NCI-H2171 treated with DMSO at 0.1 percent for 48 hours (cell line): ENCODE results near the gene FGF22.
A peak's percentile ranks its signal among the peaks of the same experiment; 100 is the strongest.
"Not testable (repeated sequence)": the region's sequence is repeated elsewhere in the genome, so short reads cannot be mapped to it uniquely, and the experiment has no call there.

Experiments used
- DNase-seq: peaks from one replicate; lab custom pipeline; 2025; lab: John Stamatoyannopoulos, UW

FGF22 gene

DNA sequence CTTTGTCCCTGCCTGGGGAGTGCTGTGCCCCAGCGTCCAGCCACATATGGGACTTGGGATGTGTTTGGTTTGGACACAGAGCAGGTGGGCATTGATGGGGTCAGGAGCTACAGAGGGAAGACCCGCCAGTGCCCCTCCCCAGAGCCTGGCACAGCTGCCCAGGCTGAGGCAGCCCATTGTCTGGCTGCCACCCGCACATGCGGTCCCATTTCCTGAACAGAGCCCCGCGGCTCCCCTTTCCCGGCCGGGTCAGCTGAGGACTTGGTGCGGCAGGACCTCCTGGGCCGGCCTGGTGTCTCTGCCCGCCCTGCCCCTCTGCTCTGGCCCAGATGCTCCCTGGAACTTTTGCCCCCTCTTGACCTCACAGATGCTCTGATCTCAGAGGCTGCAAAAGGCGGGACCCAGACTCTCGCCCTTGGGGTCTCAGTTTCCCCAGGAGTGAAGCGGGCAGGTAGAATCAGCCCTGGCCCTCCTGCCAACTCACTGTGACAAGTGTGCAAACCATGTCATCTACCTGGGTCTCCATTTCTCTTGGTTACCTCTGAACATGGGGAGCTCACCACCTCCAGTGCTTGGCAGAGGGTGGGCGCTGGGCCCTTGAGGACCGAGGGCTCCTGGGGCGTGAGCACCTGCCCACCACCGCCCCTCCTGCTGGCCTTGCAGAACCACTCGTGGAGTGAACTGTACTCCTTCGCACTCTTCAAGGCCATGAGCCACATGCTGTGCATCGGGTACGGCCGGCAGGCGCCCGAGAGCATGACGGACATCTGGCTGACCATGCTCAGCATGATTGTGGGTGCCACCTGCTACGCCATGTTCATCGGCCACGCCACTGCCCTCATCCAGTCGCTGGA lies 32.2 kb upstream of the FGF22 start:
- DNase-seq = no peak

DNA sequence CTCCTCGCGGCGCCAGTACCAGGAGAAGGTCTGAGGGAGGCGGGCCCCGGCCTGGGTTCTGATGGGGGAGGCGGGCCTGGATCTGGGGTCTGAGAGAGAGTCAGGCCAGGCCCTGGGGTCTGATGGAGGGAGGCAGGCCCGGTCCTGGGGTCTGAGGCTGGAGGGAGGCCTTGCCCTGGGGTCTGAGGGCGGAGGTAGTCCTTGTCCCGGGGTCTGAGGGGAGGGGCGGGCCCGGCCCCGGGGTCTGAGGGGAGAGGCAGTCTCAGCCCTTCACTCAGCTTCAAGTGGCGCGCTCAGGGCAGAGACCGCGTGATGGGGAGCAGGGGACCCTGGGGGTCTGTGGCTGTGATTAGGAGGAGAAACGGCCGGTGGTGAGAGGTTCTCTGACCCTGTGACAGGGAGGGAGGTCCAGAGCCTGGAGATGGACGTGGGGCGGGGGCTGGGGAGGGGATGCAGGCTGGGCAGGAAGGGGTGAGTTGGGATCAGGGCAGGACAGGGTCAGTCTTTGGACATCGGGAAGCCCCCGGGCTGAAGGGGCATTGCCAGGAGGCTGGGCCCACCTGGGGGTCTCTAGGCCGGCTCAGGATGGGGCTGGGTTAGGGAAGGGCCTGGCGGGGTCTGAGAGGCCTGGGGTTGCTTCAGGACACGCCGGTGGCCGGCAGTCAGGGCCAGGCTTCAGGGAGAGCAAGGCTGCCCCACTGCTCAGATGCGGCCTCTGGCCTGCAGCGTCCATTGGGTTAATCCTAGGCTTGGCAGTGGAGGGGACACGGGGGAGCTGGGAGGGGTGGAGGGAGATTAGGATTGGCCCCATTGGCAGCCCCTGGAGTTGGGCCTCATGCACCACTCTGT lies 31.3 kb upstream of the FGF22 start:
- no peak for DNase-seq

DNA sequence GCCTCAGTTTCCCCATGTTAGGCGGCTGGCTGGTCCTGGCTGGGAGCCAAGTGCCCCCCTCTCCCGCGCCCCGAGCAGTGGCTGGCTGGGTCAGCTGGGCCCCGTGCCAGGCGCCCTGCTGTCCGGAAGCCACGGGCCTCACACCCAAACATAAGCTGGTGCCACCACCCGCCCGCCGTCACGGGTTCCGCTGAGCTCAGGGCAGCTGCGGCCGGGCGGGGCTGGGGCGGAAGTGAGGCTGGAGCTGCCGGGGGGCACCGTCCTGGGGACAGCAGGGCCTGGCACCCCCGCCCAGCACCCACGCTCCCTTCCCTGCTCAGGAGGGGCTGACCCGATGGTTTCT lies 30.7 kb upstream of the FGF22 start:
- DNase-seq = no peak

DNA sequence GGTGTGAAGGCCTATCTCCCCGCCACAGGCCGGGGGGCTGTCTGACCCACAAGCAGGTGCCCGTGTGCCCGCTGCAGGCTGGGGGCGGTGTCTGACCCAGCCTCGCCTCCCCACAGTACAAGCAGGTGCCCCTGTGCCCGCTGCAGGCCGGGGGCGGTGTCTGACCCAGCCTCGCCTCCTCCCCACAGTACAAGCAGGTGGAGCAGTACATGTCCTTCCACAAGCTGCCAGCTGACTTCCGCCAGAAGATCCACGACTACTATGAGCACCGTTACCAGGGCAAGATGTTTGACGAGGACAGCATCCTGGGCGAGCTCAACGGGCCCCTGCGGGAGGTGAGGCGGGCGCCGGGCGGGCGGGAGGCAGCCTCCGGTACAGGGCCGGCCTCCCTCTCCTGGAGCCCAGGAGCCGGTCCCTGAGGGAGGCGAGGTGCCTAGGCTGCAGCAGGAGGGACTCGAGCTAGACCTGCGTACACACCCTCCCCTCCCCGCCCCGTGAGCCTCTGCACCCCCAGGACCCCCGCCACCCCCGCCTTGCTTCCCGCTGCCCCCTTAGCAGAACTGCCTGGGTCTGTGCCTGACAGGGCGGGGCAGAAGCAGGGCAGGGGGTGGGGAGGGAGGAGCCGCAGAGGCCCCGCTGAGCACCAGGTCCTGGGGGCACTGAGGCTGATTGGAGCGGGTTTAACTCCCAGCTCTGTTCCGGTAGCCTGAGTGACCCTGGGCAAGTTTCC lies 29.4 kb upstream of the FGF22 start:
- DNase-seq = no peak

DNA sequence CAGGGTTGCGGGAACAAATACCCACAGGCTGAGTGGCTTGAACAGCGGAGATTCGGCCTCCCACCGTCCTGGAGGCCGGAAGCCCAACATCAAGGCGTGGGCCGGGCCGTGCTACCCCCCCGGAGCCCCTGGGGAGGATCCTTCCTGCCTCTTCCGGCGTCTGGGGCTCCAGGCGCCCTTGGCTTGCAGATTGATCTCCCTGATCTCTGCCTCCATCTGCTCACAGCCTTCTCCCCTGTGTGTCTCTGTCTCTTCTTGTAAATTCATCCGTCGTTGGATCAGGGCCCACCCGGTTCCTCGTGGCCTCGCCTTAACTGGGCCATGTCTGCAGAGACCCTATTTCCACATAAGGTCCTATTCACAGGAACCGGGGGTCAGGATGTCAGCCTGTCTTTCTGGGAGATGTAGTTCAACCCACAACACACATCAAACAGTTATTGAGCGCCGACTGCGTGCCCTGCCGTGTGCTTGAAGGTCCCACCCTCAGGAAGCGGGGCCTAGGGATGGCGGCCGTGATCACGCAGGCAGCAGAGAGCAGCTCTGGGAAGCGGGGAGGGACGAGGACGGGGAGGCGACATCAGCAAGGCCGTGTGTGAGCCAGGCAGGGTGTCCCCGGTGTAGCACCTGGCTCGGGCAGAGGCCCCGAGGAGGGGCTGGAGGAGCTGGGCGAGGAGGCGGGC lies 28.7 kb upstream of the FGF22 start:
- DNase-seq = peak; percentile 81

DNA sequence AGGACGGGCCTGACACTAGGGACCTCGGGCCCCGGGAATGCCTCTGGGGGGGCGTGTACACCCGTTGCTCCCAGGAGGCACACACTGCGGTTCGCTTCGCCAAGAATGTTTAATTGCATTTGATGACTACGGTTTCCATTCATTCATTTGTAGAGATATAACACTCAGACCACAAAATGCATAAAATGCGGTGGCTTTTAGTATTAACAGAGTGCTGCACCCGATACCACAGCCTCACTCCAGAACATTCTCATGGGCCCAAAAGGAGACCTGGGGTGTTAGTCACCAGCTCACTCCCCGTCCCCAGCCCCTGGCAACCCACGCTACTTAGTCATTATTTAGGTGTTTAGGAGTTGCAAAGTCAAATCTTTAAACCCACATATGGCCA lies 28.2 kb upstream of the FGF22 start:
- DNase-seq = no peak

DNA sequence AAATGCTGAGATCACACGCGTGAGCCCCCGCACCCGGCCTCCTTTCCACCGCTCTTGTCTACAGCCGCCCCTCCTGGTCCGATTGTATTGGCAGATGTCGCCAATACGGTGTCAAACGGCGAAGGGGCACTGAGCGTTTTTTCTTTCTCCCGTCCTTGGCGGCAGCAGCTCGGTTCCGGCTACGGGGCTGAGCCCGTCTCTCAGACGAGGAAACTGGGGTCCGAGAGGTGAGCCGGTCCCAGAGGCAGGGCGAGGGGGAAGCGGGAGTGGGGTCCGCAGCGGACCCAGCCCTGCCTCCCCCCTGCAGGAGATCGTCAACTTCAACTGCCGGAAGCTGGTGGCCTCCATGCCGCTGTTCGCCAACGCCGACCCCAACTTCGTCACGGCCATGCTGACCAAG lies 26.7 kb upstream of the FGF22 start:
- no peak for DNase-seq

DNA sequence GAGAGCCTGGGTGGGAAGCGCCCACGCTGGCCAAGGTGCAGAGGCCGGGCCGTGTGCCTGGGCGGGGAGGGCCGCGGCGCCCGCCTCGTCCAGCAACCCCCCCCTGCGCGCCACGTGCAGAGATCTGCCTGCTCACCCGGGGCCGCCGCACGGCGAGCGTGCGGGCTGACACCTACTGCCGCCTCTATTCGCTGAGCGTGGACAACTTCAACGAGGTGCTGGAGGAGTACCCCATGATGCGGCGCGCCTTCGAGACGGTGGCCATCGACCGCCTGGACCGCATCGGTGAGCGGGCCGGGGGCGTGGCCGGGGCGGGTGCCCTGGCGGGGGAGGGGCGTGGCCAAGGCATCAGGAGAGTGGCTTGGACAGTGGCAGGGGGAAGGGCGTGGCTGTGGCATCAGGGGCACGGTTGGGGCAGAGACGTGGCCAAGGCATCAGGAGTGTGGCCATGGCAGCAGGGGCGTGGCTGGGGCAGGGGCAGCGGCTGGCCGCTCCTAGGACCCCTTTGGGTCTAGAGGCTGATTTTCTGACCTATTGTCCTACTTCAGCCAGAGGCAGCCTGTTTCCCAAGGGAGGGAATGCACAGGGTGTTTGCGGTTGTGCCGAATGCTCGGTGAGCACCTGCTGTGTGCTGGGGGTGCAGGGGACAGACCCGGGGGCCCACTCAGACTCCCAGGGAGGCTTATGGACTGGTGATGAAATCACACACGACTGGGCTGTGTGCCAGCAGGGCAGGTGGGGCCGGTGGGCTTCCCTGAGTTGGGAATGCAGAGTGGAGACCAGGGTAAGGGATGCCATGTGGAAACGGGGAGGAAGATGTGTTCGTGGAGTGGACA lies 25.7 kb upstream of the FGF22 start:
- no peak for DNase-seq

DNA sequence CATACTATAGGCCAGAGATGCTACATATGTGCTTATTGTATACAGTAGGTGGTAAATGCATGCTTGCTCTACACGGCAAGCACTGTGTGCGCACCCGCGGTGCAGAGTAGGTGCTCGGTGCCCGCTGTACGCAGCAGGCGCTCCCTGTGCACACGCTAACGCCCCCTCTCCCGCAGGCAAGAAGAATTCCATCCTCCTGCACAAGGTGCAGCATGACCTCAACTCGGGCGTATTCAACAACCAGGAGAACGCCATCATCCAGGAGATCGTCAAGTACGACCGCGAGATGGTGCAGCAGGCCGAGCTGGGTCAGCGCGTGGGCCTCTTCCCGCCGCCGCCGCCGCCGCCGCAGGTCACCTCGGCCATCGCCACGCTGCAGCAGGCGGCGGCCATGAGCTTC lies 24.1 kb upstream of the FGF22 start:
- DNase-seq = no peak

DNA sequence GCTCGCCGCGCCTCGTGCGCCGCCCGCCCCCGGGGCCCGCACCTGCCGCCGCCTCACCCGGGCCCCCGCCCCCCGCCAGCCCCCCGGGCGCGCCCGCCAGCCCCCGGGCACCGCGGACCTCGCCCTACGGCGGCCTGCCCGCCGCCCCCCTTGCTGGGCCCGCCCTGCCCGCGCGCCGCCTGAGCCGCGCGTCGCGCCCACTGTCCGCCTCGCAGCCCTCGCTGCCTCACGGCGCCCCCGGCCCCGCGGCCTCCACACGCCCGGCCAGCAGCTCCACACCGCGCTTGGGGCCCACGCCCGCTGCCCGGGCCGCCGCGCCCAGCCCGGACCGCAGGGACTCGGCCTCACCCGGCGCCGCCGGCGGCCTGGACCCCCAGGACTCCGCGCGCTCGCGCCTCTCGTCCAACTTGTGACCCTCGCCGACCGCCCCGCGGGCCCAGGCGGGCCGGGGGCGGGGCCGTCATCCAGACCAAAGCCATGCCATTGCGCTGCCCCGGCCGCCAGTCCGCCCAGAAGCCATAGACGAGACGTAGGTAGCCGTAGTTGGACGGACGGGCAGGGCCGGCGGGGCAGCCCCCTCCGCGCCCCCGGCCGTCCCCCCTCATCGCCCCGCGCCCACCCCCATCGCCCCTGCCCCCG lies 23.5 kb upstream of the FGF22 start:
- no peak for DNase-seq

DNA sequence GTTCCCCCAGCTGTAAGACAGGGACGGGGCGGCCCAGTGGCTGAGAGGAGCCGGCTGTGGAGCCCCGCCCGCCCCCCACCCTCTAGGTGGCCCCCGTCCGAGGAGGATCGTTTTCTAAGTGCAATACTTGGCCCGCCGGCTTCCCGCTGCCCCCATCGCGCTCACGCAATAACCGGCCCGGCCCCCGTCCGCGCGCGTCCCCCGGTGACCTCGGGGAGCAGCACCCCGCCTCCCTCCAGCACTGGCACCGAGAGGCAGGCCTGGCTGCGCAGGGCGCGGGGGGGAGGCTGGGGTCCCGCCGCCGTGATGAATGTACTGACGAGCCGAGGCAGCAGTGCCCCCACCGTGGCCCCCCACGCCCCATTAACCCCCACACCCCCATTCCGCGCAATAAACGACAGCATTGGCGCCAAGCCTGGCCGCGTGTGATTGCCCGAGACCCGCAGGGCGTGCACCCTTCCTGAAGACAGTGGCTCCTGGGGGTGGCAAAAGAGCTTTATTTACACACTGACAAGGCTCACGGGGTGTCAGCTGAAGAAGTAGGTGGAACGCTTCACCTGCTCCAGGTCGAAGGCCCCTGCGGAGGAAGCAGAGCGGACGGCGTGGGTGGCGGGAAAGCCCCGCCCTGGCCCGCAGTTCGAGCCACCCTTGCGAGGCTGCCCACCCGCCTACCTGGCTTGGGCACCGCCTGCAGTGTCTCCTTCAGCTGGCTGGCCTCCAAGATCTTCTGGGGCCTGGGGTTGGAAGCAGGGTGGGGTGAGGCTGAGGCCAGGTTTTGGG lies 22.7 kb upstream of the FGF22 start:
- no peak for DNase-seq

DNA sequence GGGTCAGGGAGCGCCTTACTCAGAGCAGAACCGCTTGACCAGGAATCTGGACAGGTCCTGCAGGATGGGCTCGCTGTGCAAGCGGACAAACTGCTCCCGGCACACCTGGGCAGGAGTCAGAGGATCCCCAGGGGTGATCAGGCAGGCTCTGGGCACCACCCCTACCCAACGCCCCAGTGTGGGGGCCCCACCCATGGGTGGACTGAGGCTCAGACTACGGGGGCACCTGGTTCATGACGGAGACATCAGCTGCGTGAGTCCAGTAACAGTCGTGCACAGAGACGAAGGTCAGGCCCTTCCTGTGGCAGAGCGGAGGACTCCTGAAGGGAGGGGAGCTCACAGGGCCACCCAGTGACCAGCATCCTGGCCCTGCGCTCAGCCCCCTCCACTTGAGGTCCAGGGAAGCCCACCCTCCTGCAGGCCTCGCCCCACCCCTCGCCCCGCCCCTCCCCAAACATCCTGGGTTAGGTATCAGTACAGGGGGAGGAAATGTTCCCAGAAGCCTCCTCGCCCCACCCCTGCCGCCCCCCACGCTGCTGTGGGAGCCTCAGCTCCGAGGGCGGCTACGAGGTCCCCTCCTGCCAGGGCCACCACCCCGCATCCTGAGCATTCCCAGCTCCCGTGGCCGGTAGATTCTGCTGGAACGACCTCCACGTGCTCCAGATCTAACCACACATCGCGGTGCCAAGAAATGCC lies 22.0 kb upstream of the FGF22 start:
- no peak for DNase-seq

DNA sequence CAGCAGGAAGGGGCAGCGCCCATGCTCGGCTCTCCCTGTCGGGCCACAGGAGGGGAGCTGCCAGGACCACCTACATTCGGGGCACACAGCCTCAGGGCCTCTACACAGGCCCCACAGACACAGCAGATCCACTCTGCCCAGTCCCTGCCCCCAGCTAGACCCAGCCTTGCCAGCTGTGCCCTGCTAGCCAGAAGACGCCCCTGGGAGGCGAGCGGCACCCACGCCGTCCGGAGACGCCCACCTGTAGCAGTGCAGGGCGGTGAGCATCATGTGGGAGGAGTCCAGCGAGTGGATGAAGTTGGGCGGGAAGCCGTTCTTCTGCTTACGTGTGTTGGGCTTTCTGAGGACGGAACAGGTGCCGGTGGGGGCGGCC lies 21.4 kb upstream of the FGF22 start:
- DNase-seq = no peak

DNA sequence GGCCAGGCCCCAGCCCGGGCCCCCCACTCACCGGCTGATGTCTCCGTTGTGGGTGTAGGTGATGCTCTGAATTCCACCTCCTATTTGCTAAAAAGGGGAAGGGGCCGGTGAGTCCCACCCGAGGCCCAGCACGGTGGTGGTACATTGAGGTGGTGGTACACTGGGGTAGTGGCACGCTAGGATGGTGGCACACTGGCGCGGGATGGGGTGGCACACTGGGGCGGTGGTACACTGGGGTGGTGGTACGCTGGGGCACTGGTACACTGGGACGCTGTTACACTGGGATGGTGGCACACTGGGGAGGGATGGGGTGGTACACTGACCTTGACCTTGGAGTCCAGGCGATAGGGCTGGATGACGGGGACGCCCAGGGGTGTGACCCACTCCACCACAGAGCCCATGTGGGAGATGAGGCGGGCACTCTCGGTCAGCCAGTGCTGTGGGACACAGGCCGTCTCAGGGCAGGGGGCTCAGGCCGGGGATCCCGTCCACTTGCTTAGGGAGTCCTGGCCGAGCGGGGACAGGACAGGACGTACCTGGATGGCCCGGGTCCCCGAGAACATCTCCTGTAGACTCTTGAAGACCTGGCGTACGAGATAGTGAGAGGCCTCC lies 20.9 kb upstream of the FGF22 start:
- DNase-seq = no peak

DNA sequence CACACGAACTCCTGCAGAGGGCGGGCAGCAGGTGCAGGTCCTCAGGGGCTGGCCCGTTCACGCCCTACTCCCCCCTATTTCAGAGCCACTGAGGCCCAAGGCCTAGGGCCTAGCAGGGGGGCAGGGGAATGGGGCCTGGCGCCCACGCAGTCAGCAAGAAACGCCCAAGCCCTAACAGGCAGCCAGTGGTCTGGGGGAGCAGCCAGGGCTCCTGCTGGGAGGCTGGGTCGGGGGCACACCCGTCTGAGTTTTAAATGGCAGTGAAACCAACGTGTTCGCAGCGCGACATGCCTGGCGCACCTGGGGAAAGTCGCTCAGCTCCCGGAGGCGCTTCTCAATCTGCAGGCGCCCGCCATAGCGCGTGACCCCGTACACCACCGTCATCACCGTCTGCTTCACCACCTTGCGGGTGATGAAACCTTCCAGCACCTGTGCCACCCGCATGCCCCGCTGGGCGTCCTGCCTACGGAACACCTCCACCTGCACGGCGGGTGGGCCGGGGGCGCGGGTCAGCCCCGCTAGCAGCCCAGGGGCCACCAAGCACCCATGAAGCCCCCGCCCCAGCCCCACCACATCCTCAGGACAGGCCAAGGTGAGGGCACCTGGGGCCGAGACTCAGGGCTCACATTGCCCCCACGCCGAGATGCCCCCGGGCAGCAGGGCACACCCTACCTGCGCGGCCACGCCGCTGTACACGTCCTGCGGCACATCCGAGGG lies 20.2 kb upstream of the FGF22 start:
- no peak for DNase-seq

DNA sequence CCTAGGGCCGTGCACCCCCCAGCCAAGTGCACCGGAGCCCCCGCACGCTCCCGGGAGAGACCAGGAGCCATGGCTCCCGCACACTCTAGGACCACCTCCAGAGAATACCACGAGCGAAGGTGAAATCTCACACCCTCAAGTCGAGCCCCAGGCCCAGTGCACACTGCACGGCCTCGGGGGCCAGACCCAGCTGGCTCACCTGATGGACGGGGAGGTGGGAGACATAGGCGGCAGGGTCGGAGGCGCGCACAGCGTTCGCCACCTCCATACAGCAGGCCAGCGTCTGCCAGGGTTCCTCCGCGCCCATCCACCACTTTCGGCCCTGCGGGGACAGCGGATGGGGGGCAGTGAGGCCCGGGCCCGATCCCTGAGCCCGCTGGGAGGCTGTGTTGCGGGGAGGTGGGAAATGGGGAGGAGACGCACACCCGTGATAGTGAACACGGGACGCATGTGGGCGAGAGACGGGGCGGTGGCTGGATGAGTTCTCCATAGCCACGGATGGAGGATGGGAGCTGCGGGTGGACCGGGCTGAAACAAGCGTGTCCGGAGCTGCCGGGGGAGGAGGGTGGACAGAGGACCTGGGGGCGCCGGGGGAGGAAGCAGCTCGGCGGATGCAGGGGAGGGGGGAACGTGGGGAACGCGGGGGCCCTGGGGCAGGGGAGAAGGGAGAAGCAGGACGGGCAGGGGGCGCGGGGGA lies 19.4 kb upstream of the FGF22 start:
- DNase-seq = no peak

DNA sequence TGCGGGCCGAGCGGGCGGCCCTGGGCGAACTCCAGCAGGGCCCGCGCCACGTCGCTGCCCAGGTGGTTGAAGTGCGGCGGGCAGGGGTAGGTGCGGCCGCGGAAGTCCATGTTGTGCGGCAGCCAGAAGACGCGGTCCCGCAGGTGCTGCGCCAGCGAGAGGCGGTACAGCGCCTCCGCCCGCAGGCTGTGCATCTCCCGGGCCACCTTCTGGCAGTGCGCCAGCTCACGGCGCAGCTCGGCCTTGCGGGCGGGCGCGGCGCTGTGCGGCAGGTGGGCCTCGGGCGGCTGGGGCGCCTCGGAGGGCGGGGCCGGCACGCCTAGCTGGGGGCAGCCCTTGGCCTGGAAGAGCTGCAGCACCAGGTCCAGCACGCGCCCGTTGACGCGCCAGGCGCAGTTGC lies 18.5 kb upstream of the FGF22 start:
- DNase-seq = not testable (repeated sequence)

DNA sequence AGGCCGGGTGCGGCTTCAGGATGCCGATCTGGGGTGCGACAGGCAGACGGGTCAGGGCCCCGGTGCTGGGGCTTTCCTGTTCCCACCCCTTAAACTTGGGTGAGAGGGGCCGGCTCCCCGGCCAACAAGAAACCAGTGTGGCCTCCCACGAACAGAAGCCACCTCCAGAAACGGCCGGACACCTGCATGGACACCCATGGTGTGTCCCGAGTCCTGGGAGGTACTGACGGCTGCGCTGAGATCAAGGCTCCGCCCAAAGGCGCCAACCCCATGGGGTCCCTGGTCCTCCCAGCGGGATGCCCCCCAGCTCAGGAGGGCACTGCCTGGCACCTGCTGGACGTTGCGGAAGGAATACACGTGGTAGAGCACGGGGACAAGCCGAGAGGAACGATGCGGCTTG lies 17.9 kb upstream of the FGF22 start:
- no peak for DNase-seq
